ENCODE measurements around the gene OSBPL10.
"Not testable (repeated sequence)": the region's sequence is repeated elsewhere in the genome, so short reads cannot be mapped to it uniquely, and the experiment has no call there.

Gene OSBPL10

DNA sequence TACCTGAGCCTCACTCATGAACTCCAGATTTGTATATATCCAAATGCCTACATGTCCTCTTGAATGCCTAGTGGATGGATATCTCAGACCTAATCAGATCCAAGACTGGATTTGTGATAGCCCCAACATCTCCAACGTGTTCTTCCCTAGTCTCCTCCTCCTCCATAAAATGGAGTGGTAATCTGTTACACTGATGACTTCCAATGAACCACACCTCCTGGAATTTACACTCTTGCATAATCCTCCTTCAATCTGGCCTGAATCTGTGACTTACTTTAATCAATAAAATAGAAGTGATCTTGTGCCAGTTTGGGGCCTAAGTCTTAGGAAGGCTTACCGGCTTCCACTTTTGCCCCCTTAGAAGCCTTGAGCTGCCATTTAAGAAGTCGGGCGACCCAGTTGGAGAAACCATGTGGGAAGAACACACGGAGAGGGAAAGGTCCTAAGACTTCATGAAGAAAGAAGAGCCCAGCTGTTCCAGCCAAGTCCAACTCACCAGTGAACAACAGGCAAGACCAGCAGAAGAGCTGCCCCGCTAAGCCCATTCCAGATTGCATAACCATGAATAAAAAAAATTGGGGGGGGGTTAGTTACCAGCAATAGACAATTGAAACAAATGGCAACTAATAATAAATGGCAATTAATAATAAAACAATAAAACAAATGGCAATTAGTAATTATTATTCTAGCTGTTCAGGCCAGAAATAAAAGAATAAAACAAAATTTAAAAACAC lies 284.1 kb downstream of the OSBPL10 start:
- H3K4me3 ChIP-seq (ENCODE audit: low read depth, low read length), result no peak overlapping the region
- no peak for DNase-seq (ENCODE audit: low read depth)
- TF ChIP-seq CTCF (IDR thresholded peaks at IDR 0.05; ENCODE audit: control insufficient read depth, extremely low read depth, insufficient read depth), result no peak

DNA sequence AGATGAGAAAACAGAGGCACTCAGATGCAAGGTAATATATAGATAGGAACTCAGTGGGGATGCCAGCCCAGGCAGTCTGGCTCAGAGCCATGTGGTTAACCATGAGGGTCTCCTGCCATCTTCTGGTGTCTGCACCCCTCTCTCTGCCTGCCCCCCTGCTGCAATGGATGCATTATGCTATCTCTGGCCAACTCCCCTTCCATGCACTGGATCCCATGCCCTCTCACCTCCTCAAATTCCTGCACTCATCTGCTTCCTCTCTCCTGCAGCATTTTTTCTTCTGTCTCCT lies 285.1 kb downstream of the OSBPL10 start:
- no peak for DNase-seq (ENCODE audit: low read depth)
- TF ChIP-seq CTCF (IDR thresholded peaks at IDR 0.05; ENCODE audit: control insufficient read depth, extremely low read depth, insufficient read depth), result no peak
- H3K4me3 ChIP-seq (ENCODE audit: low read depth, low read length), result no peak overlapping the region

DNA sequence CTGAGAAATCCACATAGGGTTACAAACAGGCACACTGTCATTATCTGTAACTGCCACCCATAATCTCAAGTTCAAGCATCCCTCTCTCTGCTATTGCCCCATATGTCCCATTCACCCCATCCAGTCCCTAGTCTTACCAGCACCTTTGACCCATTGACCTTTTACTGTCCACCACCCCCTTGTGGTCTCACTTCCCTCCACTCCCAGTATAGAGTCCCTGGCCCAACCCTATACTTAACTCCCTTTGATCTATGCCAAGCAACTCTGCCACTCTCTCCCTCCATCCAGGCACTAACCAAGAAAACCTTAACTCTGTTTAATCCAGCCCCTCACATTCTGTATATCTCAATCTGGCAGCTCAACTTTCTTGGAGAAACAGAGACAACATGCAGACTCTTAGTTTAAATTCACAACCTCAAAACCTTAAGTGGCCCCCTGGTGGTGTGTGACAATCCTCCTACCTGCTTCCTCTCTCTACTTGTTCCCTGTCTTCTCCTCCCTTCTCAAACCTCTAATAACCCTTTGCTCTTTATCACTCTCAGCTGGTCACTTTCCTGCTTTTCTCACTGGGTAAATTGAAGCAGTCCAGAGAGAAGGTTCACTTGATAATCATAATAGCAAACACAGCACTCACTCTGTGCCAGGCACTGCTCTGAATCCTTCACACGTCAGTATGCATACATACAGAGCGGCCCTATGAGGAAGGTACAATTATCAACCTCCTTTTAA lies 285.6 kb downstream of the OSBPL10 start:
- no peak overlapping the region for H3K4me3 ChIP-seq (ENCODE audit: low read depth, low read length)
- TF ChIP-seq CTCF (IDR thresholded peaks at IDR 0.05; ENCODE audit: control insufficient read depth, extremely low read depth, insufficient read depth), result no peak
- DNase-seq (ENCODE audit: low read depth), result no peak

GRCh38 chr3:31693346-31693745 lies 287.7 kb downstream of the OSBPL10 start:
- H3K4me3 ChIP-seq (ENCODE audit: low read depth, low read length), result no peak overlapping the region
- no peak for TF ChIP-seq CTCF (IDR thresholded peaks at IDR 0.05; ENCODE audit: control insufficient read depth, extremely low read depth, insufficient read depth)
- DNase-seq (ENCODE audit: low read depth), result peak; percentile 71

- no peak overlapping the region for H3K4me3 ChIP-seq (ENCODE audit: low read depth, low read length)
- no peak for DNase-seq (ENCODE audit: low read depth)
- 0 out of 2 replicates have a peak, but pooled peaks have one; percentile 2 for TF ChIP-seq CTCF (IDR thresholded peaks at IDR 0.05; ENCODE audit: control insufficient read depth, extremely low read depth, insufficient read depth)
Measured at GRCh38 chr3:31692751-31693150, 288.3 kb downstream of the OSBPL10 start.

- DNase-seq (ENCODE audit: low read depth), result no peak
- TF ChIP-seq CTCF (IDR thresholded peaks at IDR 0.05; ENCODE audit: control insufficient read depth, extremely low read depth, insufficient read depth), result no peak
- H3K4me3 ChIP-seq (ENCODE audit: low read depth, low read length), result no peak overlapping the region
Measured at GRCh38 chr3:31690771-31691170, 290.3 kb downstream of the OSBPL10 start.

- DNase-seq (ENCODE audit: low read depth); H3K4me3 ChIP-seq (ENCODE audit: low read depth, low read length): not testable (repeated sequence)
Measured at GRCh38 chr3:31689523-31689922, 291.5 kb downstream of the OSBPL10 start.
